ENCODE data around the gene ARSG. TPM values are rescaled to one million over a fixed set of nuclear protein-coding genes. Genes with fewer than 3 reads are reported as not detected.
"Not testable (repeated sequence)": the region's sequence is repeated elsewhere in the genome, so short reads cannot be mapped to it uniquely, and the experiment has no call there.

ARSG gene
- total RNA-seq, 2 experiments from 2014 or later: 26.1 to 53.0 TPM

DNA sequence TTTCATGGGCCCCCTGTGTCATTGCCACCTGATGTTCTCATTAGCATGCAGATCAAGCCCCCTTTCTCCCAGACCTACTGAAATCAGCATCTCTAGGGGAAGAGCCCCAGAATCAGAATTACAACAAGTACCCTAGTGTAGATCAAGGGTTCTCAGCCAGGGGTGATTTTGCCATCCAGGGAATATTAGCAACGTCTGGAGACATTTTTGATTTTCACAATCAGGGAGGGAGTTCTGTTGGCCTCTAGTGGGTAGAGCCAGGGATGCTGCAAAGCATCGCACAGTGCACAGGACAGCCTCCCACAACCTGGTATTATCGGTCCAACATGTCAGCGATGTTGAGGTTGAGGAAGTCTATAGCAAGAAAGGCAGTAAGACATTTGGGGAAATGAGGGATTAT, 36.1 kb upstream of the ARSG start:
- Histone ChIP-seq H3K4me3 (ENCODE audit: low read depth, low read length, poor library complexity, severe bottlenecking) (peak overlapping the region; percentile 54), H4K20me1 (ENCODE audit: insufficient read depth, low read length) (no peaks in the 10 kb centered on the region)

DNA sequence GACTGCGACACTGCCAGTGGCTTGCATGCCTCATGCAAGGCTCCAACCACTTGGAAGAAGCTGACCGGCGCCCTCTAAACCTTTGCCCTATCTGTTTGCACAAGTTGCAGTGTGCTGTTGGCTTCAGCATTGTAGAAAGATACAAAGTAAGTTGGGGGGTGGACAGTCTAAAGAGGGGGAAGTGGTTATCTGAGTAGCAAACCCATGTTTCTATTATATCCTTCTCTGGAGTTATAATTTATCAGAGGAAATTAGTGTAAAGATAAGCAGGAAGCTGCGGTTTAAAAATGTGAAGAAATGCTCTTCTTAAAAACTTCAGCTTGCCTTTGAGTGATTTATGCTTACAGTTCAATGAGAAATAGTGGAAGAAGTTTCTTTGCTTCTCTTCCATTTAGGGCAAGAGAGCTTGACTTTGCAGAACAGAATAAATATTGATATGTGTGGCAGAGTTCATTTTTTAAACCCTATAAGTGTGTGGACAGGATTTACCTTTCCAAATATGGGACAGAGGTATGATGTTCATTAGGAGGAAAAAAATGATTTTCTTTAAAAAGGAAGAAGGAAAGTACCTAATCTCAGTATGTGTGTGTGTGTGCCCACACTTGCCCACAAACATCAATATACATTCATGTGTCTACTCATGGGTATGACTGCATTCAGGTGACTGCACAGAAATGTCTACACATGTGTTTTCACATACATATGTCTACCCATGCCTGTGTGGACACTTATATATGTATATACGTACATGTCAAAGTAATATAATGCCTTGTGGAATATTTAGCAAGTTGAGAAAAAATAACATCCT, 35.4 kb upstream of the ARSG start:
- DNase-seq (ENCODE audit: low spot score): peak; percentile 56
- no peaks in the 10 kb centered on the region for H4K20me1 ChIP-seq (ENCODE audit: insufficient read depth, low read length)
- H3K9me2 ChIP-seq (ENCODE audit: insufficient read depth, low read length): no peaks in the 10 kb centered on the region
- BruUV-seq (replicated peaks): no TSS peak
- ChIA-PET POLR2A (interaction anchor here (0.6 to 2.7 kb wide), 11 partner anchors 9 to 319 kb away, joined by 3 to 9 read pairs (median 3); no protein-coding TSS in a partner anchor), CTCF (ENCODE audit: unreplicated experiment) (interaction anchor here (2.1 kb wide), 1 partner anchor 143 kb away, joined by 8 read pairs; no protein-coding TSS in a partner anchor)
- peaks cover 7% of the 10 kb centered on the region; the same call in 1 of the 2 replicates for H3K9me3 ChIP-seq (ENCODE audit: low read length)
- peak overlapping the region; percentile 54 for H3K4me3 ChIP-seq (ENCODE audit: low read depth, low read length, poor library complexity, severe bottlenecking)
- TF ChIP-seq EZH2phosphoT487 (IDR thresholded peaks at IDR 0.05; ENCODE audit: borderline replicate concordance, low read depth, low read length): no peak
- TF ChIP-seq, protein P1, sequence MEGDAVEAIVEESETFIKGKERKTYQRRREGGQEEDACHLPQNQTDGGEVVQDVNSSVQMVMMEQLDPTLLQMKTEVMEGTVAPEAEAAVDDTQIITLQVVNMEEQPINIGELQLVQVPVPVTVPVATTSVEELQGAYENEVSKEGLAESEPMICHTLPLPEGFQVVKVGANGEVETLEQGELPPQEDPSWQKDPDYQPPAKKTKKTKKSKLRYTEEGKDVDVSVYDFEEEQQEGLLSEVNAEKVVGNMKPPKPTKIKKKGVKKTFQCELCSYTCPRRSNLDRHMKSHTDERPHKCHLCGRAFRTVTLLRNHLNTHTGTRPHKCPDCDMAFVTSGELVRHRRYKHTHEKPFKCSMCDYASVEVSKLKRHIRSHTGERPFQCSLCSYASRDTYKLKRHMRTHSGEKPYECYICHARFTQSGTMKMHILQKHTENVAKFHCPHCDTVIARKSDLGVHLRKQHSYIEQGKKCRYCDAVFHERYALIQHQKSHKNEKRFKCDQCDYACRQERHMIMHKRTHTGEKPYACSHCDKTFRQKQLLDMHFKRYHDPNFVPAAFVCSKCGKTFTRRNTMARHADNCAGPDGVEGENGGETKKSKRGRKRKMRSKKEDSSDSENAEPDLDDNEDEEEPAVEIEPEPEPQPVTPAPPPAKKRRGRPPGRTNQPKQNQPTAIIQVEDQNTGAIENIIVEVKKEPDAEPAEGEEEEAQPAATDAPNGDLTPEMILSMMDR (conservative IDR thresholded peaks at IDR 0.05; ENCODE audit: low read length): no peak
- peaks cover 78% of the 10 kb centered on the region for H3K36me3 ChIP-seq (ENCODE audit: insufficient read depth, low read length)
- peak overlapping the region; percentile 84 for H3K4me2 ChIP-seq (ENCODE audit: low read length)
- peaks cover 61% of the 10 kb centered on the region; the same call in 1 of the 2 replicates for H3K79me2 ChIP-seq (ENCODE audit: insufficient read depth, low read depth, low read length)
- peaks cover 98% of the 10 kb centered on the region for H3K4me1 ChIP-seq (ENCODE audit: insufficient read depth, low read length, poor library complexity, severe bottlenecking)
- H2AFZ ChIP-seq (ENCODE audit: low read length): no peak overlapping the region
- peak overlapping the region; percentile 90 for H3K27ac ChIP-seq (ENCODE audit: low read depth, low read length, poor library complexity, severe bottlenecking)
- intact Hi-C loops (cut with micrococcal nuclease; ENCODE audit: unreplicated experiment): loop anchor here (2.0 kb wide), 1 partner anchor 19 kb away; no protein-coding TSS in a partner anchor

More for the DNA sequence above, 36.1 kb upstream of the ARSG start:
- Histone ChIP-seq H3K4me2 (ENCODE audit: low read length) (peak overlapping the region; percentile 84), H3K36me3 (ENCODE audit: insufficient read depth, low read length) (peaks cover 78% of the 10 kb centered on the region), H2AFZ (ENCODE audit: low read length) (no peak overlapping the region), H3K79me2 (ENCODE audit: insufficient read depth, low read depth, low read length) (peaks cover 61% of the 10 kb centered on the region), H3K27ac (ENCODE audit: low read depth, low read length, poor library complexity, severe bottlenecking) (peak overlapping the region; percentile 90), H3K9me3 (ENCODE audit: low read length) (no peaks in the 10 kb centered on the region; the same call in 1 of the 2 replicates), H3K9me2 (ENCODE audit: insufficient read depth, low read length) (no peaks in the 10 kb centered on the region), H3K4me1 (ENCODE audit: insufficient read depth, low read length, poor library complexity, severe bottlenecking) (peaks cover 98% of the 10 kb centered on the region)
- intact Hi-C loops (cut with micrococcal nuclease; ENCODE audit: unreplicated experiment): loop anchor here (2.0 kb wide), 1 partner anchor 18 kb away; no protein-coding TSS in a partner anchor
- TF ChIP-seq, protein P1 (conservative IDR thresholded peaks at IDR 0.05; ENCODE audit: low read length): peak; percentile 37; the same call in 1 of the 2 replicates
- no peak for TF ChIP-seq EZH2phosphoT487 (IDR thresholded peaks at IDR 0.05; ENCODE audit: borderline replicate concordance, low read depth, low read length)
- ChIA-PET POLR2A (interaction anchor here (0.6 to 4.3 kb wide), 9 partner anchors 8 to 203 kb away, joined by 3 to 35 read pairs (median 5); partner anchors contain the start of gene WIPI1), CTCF (ENCODE audit: unreplicated experiment) (interaction anchor here (2.1 kb wide), 1 partner anchor 144 kb away, joined by 8 read pairs; no protein-coding TSS in a partner anchor)
- no peak for DNase-seq (ENCODE audit: low spot score)
- BruUV-seq (replicated peaks): no TSS peak

DNA sequence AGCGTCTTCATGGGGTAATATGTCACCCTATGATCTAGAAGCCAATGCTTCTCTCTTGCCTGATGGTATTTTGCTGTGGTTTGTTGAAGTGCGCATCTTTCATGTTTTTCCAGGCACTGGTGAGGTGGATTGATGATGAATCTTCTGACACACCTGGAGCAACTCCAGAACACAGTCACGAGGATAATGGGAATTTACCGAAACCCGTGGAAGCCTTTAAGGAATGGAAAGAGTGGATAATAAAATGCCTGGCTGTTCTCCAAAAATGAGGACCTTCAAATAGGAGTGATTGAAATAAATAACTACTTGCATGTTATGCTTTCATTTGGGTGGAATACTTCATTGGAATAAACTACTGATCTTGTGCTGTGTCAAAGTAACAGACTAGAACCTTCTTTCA, 34.6 kb upstream of the ARSG start:
- H3K9me2 ChIP-seq (ENCODE audit: insufficient read depth, low read length); CTCF ChIA-PET (ENCODE audit: unreplicated experiment); H3K9me3 ChIP-seq (ENCODE audit: low read length); H3K4me3 ChIP-seq (ENCODE audit: low read depth, low read length, poor library complexity, severe bottlenecking); intact Hi-C loops (cut with micrococcal nuclease; ENCODE audit: unreplicated experiment); H2AFZ ChIP-seq (ENCODE audit: low read length); DNase-seq (ENCODE audit: low spot score); BruUV-seq (replicated peaks); H4K20me1 ChIP-seq (ENCODE audit: insufficient read depth, low read length): not testable (repeated sequence)
- peak overlapping the region; percentile 90 for H3K27ac ChIP-seq (ENCODE audit: low read depth, low read length, poor library complexity, severe bottlenecking)
- peak overlapping the region; percentile 84 for H3K4me2 ChIP-seq (ENCODE audit: low read length)
- POLR2A ChIA-PET: interaction anchor here (1.0 kb wide), 3 partner anchors 43 to 205 kb away, joined by 3 to 6 read pairs (median 3); no protein-coding TSS in a partner anchor
- peaks cover 61% of the 10 kb centered on the region; the same call in 1 of the 2 replicates for H3K79me2 ChIP-seq (ENCODE audit: insufficient read depth, low read depth, low read length)
- H3K4me1 ChIP-seq (ENCODE audit: insufficient read depth, low read length, poor library complexity, severe bottlenecking): peaks cover 97% of the 10 kb centered on the region
- peaks cover 72% of the 10 kb centered on the region for H3K36me3 ChIP-seq (ENCODE audit: insufficient read depth, low read length)
